ENCODE results near the gene PDIK1L.

DNA sequence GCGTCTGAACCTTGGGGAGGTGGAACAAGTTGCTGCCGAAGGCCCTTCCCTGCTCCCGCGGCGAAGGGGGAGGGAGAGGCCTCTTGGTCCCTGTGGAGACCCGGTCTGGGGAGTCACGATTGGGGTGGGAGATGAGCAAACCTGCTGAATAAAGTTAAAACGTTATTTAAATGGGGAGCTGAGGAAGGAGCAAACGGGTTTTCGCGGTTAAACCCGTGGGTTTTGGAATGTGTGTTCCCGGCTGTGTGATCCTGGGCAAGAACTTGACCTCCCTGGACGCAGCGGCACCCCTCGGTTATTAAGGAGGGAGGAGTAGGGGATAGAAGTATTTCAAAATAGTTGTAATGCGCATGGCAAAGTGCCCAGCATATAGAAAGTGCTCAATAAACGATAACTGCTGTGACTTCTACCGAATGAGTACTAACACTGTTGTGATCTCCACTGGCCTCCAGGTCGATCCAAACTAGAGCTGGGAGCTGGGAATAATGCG lies 50.6 kb downstream of the PDIK1L start:
- TF ChIP-seq, protein P1, sequence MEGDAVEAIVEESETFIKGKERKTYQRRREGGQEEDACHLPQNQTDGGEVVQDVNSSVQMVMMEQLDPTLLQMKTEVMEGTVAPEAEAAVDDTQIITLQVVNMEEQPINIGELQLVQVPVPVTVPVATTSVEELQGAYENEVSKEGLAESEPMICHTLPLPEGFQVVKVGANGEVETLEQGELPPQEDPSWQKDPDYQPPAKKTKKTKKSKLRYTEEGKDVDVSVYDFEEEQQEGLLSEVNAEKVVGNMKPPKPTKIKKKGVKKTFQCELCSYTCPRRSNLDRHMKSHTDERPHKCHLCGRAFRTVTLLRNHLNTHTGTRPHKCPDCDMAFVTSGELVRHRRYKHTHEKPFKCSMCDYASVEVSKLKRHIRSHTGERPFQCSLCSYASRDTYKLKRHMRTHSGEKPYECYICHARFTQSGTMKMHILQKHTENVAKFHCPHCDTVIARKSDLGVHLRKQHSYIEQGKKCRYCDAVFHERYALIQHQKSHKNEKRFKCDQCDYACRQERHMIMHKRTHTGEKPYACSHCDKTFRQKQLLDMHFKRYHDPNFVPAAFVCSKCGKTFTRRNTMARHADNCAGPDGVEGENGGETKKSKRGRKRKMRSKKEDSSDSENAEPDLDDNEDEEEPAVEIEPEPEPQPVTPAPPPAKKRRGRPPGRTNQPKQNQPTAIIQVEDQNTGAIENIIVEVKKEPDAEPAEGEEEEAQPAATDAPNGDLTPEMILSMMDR (conservative IDR thresholded peaks at IDR 0.05 in 1 of 2, IDR thresholded peaks at IDR 0.05 in 1 of 2; ENCODE audit: extremely low read depth in 1 of 2, insufficient read depth in 1 of 2, low read depth in 1 of 2, low read length in 2 of 2) = no peak
- no peak for TF ChIP-seq EZH2 (IDR thresholded peaks at IDR 0.05; ENCODE audit: borderline replicate concordance, low read length)
